ENCODE results near the gene SNRNP25.
A peak's percentile ranks its signal among the peaks of the same experiment; 100 is the strongest.

- TF ChIP-seq E2F1 (CRISPR knock-in tag; IDR thresholded peaks at IDR 0.05) (no peak), POLR2AphosphoS5 (IDR thresholded peaks at IDR 0.05; ENCODE audit: control insufficient read depth, insufficient read depth, low read depth, low read length) (no peak), ZNF134 (CRISPR knock-in tag; conservative IDR thresholded peaks at IDR 0.05) (no peak), POLR2A (conservative IDR thresholded peaks at IDR 0.05) (no peak), SMAD3 (CRISPR knock-in tag; conservative IDR thresholded peaks at IDR 0.05) (no peak)
- TF ChIP-seq, protein P1, sequence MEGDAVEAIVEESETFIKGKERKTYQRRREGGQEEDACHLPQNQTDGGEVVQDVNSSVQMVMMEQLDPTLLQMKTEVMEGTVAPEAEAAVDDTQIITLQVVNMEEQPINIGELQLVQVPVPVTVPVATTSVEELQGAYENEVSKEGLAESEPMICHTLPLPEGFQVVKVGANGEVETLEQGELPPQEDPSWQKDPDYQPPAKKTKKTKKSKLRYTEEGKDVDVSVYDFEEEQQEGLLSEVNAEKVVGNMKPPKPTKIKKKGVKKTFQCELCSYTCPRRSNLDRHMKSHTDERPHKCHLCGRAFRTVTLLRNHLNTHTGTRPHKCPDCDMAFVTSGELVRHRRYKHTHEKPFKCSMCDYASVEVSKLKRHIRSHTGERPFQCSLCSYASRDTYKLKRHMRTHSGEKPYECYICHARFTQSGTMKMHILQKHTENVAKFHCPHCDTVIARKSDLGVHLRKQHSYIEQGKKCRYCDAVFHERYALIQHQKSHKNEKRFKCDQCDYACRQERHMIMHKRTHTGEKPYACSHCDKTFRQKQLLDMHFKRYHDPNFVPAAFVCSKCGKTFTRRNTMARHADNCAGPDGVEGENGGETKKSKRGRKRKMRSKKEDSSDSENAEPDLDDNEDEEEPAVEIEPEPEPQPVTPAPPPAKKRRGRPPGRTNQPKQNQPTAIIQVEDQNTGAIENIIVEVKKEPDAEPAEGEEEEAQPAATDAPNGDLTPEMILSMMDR (IDR thresholded peaks at IDR 0.05 in 2 of 3, conservative IDR thresholded peaks at IDR 0.05 in 1 of 3; ENCODE audit: insufficient read depth in 2 of 3, low read depth in 1 of 3, low read length in 3 of 3) = 0 out of 6 replicates have a peak, but pooled peaks of 1 of the 3 experiments have one; percentile 12
Observed at GRCh38 chr16:74747-75334, 21.2 kb downstream of the SNRNP25 start.
